Stimulated activated effector memory CD8-positive, alpha-beta T cell treated with anti-CD3 and anti-CD28 coated beads, Interleukin-12 subunit alpha, Interleukin-12 subunit beta, amount 100 ng/mL, for 72 hours (primary cell): ENCODE measurements around the gene KCTD11.
A peak's percentile ranks its signal among the peaks of the same experiment; 100 is the strongest.

ENCODE experiments used
- ATAC-seq: fragments of 150-1000 bp; cut with Tn5 transposase; 2 replicates; pipeline ENCODE4 v1.10.0; 2021
- DNase-seq, 2 donors: peaks; one replicate each; pipeline ENCODE4 v3.0.0; 2021 to 2022; ENCODE audit warnings: low spot score in 2 of 2
- H3K27ac Mint-ChIP-seq: one replicate; pipeline ENCODE4 v1.8.0; 2022; ENCODE audit warnings: mild to moderate bottlenecking, mixed read lengths
- H3K36me3 Mint-ChIP-seq: one replicate; pipeline ENCODE4 v1.8.0; 2022; ENCODE audit warnings: mild to moderate bottlenecking, mixed read lengths
- H3K4me1 Mint-ChIP-seq: one replicate; pipeline ENCODE4 v1.8.0; 2022; ENCODE audit warnings: mixed read lengths
- H3K4me3 Mint-ChIP-seq: one replicate; pipeline ENCODE4 v1.8.0; 2022; ENCODE audit warnings: mild to moderate bottlenecking, mixed read lengths
- H3K9me3 Mint-ChIP-seq: one replicate; pipeline ENCODE4 v1.8.0; 2022; ENCODE audit warnings: mixed read lengths

KCTD11 gene

GRCh38 chr17:7369825-7370224, 17.9 kb downstream of the KCTD11 start:
- Mint-ChIP-seq H3K27ac (no peak overlapping the region), H3K9me3 (no peaks in the 10 kb centered on the region), H3K4me1 (no peaks in the 10 kb centered on the region), H3K36me3 (peaks cover 5% of the 10 kb centered on the region), H3K4me3 (no peak overlapping the region)
- ATAC-seq (no peak), DNase-seq (no peak)

GRCh38 chr17:7370853-7371252, 18.9 kb downstream of the KCTD11 start:
- no peaks in the 10 kb centered on the region for H3K36me3 Mint-ChIP-seq
- DNase-seq = no peak
- H3K9me3 Mint-ChIP-seq = no peaks in the 10 kb centered on the region
- ATAC-seq = no peak
- no peak overlapping the region for H3K27ac Mint-ChIP-seq
- H3K4me1 Mint-ChIP-seq = no peaks in the 10 kb centered on the region
- H3K4me3 Mint-ChIP-seq = no peak overlapping the region

- ATAC-seq = no peak
- Mint-ChIP-seq H3K4me1 (no peaks in the 10 kb centered on the region), H3K9me3 (no peaks in the 10 kb centered on the region), H3K27ac (no peak overlapping the region), H3K4me3 (no peak overlapping the region), H3K36me3 (no peaks in the 10 kb centered on the region)
- DNase-seq = no peak
Measured at GRCh38 chr17:7374353-7374752, 22.4 kb downstream of the KCTD11 start.

GRCh38 chr17:7379134-7379533, 27.2 kb downstream of the KCTD11 start:
- ATAC-seq = no peak
- Mint-ChIP-seq H3K36me3 (peaks cover 5% of the 10 kb centered on the region), H3K27ac (no peak overlapping the region), H3K4me3 (no peak overlapping the region), H3K4me1 (no peaks in the 10 kb centered on the region), H3K9me3 (no peaks in the 10 kb centered on the region)
- DNase-seq = no peak

GRCh38 chr17:7380321-7380720, 28.4 kb downstream of the KCTD11 start:
- ATAC-seq = no peak
- no peak overlapping the region for H3K4me3 Mint-ChIP-seq
- peaks cover 5% of the 10 kb centered on the region for H3K36me3 Mint-ChIP-seq
- no peak for DNase-seq
- peak overlapping the region; percentile 5 for H3K27ac Mint-ChIP-seq
- peaks cover 8% of the 10 kb centered on the region for H3K4me1 Mint-ChIP-seq
- no peaks in the 10 kb centered on the region for H3K9me3 Mint-ChIP-seq

GRCh38 chr17:7380855-7381683, 29.1 kb downstream of the KCTD11 start, which contains the start of gene TNK1:
Gene TNK1, plus strand, starts transcription at chr17:7381089. Its CDS starts 1,838 bp downstream, at chr17:7382927.
- ATAC-seq = no peak
- Mint-ChIP-seq H3K27ac (peak within 1 kb of the TSS; percentile 5), H3K9me3 (no peaks in the 10 kb centered on the region), H3K4me3 (no peak within 1 kb of the TSS), H3K4me1 (peaks cover 8% of the 10 kb centered on the region), H3K36me3 (peaks cover 5% of the 10 kb centered on the region)
- no peak for DNase-seq

GRCh38 chr17:7382901-7383300, 30.9 kb downstream of the KCTD11 start:
- H3K36me3 Mint-ChIP-seq = peaks cover 17% of the 10 kb centered on the region
- no peaks in the 10 kb centered on the region for H3K9me3 Mint-ChIP-seq
- H3K27ac Mint-ChIP-seq = no peak overlapping the region
- peak overlapping the region; percentile 71 for H3K4me3 Mint-ChIP-seq
- DNase-seq (no peak), ATAC-seq (no peak)
- H3K4me1 Mint-ChIP-seq = peaks cover 8% of the 10 kb centered on the region

- Mint-ChIP-seq H3K9me3 (no peaks in the 10 kb centered on the region), H3K4me1 (peaks cover 8% of the 10 kb centered on the region), H3K36me3 (peaks cover 22% of the 10 kb centered on the region), H3K27ac (no peak overlapping the region), H3K4me3 (peak overlapping the region; percentile 71)
- ATAC-seq = no peak
- DNase-seq = no peak
Measured at GRCh38 chr17:7383371-7383741, 31.4 kb downstream of the KCTD11 start.

GRCh38 chr17:7383742-7384488, 32.0 kb downstream of the KCTD11 start:
- H3K9me3 Mint-ChIP-seq = no peaks in the 10 kb centered on the region
- DNase-seq (peak; percentile 68 to 85), ATAC-seq (peak; percentile 98)
- peak overlapping the region; percentile 76 for H3K27ac Mint-ChIP-seq
- peaks cover 24% of the 10 kb centered on the region for H3K36me3 Mint-ChIP-seq
- peaks cover 8% of the 10 kb centered on the region for H3K4me1 Mint-ChIP-seq
- peak overlapping the region; percentile 71 for H3K4me3 Mint-ChIP-seq

GRCh38 chr17:7384489-7385081, 32.6 kb downstream of the KCTD11 start:
- H3K27ac Mint-ChIP-seq = peak overlapping the region; percentile 76
- H3K4me3 Mint-ChIP-seq = peak overlapping the region; percentile 71
- H3K9me3 Mint-ChIP-seq = no peaks in the 10 kb centered on the region
- ATAC-seq (no peak), DNase-seq (no peak)
- peaks cover 24% of the 10 kb centered on the region for H3K36me3 Mint-ChIP-seq
- peaks cover 8% of the 10 kb centered on the region for H3K4me1 Mint-ChIP-seq

- no peak for ATAC-seq
- Mint-ChIP-seq H3K4me1 (peaks cover 25% of the 10 kb centered on the region), H3K27ac (no peak overlapping the region), H3K9me3 (no peaks in the 10 kb centered on the region), H3K36me3 (peaks cover 42% of the 10 kb centered on the region), H3K4me3 (no peak overlapping the region)
- DNase-seq = no peak
Measured at GRCh38 chr17:7388856-7389255, 36.9 kb downstream of the KCTD11 start.

GRCh38 chr17:7389924-7390910, 38.3 kb downstream of the KCTD11 start:
- ATAC-seq (no peak), DNase-seq (no peak)
- peaks cover 23% of the 10 kb centered on the region for H3K4me1 Mint-ChIP-seq
- peaks cover 42% of the 10 kb centered on the region for H3K36me3 Mint-ChIP-seq
- no peaks in the 10 kb centered on the region for H3K9me3 Mint-ChIP-seq
- no peak overlapping the region for H3K4me3 Mint-ChIP-seq
- peak overlapping the region; percentile 54 for H3K27ac Mint-ChIP-seq

- ATAC-seq = no peak
- no peak overlapping the region for H3K27ac Mint-ChIP-seq
- no peak overlapping the region for H3K4me3 Mint-ChIP-seq
- peaks cover 42% of the 10 kb centered on the region for H3K36me3 Mint-ChIP-seq
- H3K9me3 Mint-ChIP-seq = no peaks in the 10 kb centered on the region
- peaks cover 30% of the 10 kb centered on the region for H3K4me1 Mint-ChIP-seq
- DNase-seq = no peak
Measured at GRCh38 chr17:7391307-7391706, 39.3 kb downstream of the KCTD11 start.

GRCh38 chr17:7392696-7393612, 41.0 kb downstream of the KCTD11 start:
- H3K27ac Mint-ChIP-seq = peak overlapping the region; percentile 93
- ATAC-seq (no peak), DNase-seq (no peak)
- no peaks in the 10 kb centered on the region for H3K9me3 Mint-ChIP-seq
- H3K4me3 Mint-ChIP-seq = peak overlapping the region; percentile 92
- peaks cover 30% of the 10 kb centered on the region for H3K4me1 Mint-ChIP-seq
- peaks cover 29% of the 10 kb centered on the region for H3K36me3 Mint-ChIP-seq
